GM13976 (cell line): Measurements from ENCODE around the gene JUP.

Source experiments
- DNase-seq: peaks from one replicate; pipeline ENCODE4 v3.0.0; 2012; ENCODE audit warnings: low spot score
- in situ Hi-C: fragments of 300-500 bp; cut with MboI; formaldehyde crosslinking; loops from one replicate; pipeline ENCODE4 v1.12.0; 2022; ENCODE audit warnings: low sequenced_read_pairs, mixed read lengths, inconsistent platforms; ENCODE audit not compliant: unreplicated experiment
- TF ChIP-seq, protein P1 (sequence below): IDR thresholded peaks from 2 replicates; pipeline ENCODE4 v1.5.1; 2012; ENCODE audit warnings: borderline replicate concordance, mild to moderate bottlenecking; ENCODE audit not compliant: insufficient read depth; ENCODE audit errors: extremely low read depth, missing control alignments, control extremely low read depth

Gene JUP

GRCh38 chr17:41711669-41712400, 74.7 kb downstream of the JUP start, which contains the start of gene GAST:
GAST (plus strand) TSS chr17:41712331; CDS start chr17:41715437, 3,106 bp downstream.
- no peak for DNase-seq
- TF ChIP-seq, protein P1, sequence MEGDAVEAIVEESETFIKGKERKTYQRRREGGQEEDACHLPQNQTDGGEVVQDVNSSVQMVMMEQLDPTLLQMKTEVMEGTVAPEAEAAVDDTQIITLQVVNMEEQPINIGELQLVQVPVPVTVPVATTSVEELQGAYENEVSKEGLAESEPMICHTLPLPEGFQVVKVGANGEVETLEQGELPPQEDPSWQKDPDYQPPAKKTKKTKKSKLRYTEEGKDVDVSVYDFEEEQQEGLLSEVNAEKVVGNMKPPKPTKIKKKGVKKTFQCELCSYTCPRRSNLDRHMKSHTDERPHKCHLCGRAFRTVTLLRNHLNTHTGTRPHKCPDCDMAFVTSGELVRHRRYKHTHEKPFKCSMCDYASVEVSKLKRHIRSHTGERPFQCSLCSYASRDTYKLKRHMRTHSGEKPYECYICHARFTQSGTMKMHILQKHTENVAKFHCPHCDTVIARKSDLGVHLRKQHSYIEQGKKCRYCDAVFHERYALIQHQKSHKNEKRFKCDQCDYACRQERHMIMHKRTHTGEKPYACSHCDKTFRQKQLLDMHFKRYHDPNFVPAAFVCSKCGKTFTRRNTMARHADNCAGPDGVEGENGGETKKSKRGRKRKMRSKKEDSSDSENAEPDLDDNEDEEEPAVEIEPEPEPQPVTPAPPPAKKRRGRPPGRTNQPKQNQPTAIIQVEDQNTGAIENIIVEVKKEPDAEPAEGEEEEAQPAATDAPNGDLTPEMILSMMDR = no peak
- in situ Hi-C loops = no loop called here

DNA sequence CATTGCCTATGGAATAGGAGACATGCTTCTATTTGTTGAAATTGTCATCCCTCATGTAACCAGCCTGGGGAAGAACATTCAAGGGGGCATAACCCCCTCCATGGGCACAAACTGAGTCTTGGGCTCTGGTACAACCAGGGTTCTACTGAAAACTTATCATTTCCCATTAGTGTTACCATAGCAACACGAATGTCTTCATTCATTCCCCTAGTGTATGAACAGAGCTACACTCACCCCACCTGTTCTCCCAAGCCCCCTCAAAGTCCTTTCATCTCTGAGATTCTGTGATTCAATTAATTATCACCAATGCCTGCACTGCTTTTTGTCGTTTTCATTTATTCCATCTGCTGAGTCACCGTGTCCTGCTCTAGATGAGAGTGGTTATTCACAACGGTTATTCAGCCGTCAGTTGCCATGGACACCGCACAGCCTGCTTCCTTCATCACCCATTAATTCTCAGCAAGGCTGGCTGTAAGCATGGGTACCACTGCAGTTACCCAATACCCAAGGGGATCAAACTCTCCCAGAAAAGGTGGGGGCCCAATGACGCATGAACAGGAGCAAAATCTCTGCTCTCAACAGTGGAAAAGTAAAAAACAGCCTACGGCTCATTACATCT, 75.9 kb downstream of the JUP start:
- no peak for DNase-seq
- in situ Hi-C loops = no loop called here
- TF ChIP-seq, protein P1 = no peak

- DNase-seq = no peak
- in situ Hi-C loops = no loop called here
- TF ChIP-seq, protein P1 = no peak
Measured at GRCh38 chr17:41707803-41708669, 78.5 kb downstream of the JUP start.

DNA sequence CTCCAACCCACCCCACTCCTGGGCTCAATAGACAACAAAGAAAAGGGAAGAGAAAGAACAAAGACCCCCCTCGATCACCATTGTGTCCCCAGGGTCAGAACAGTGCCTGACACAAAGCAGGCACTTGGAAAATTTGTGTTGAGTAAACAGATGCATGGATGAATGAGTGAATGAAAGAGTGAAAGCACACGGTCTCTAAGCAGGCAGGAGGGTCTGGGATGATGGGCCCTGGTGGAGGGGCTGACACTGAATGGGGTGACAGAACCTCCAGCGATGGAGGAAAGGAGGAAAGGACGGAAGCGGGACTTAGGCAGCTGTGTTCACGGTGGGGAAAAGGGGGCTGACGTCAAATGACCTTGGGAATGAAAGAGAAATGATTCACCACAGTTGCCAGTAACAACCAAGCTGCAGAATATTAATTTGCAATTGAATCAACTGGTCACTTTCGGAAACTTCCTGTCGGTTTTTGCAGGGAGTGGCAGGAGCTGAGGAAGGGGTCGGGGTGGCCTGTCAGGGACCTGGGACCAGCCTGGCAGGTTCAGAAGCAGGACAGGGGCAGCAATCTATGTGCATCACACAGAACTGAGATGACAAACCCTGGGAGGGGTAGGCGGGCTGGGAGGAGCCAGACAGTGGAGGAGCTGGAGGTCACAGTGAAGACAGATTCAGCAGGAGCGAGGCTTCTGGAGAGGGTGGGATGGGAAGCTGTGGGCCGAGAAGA, 81.1 kb downstream of the JUP start:
- in situ Hi-C loops = no loop called here
- DNase-seq = no peak
- TF ChIP-seq, protein P1 = no peak
